Activated CD8-positive, alpha-beta memory T cell treated with anti-CD3 and anti-CD28 coated beads for 48 hours (primary cell): ENCODE data around the gene FOXK2.
A peak's percentile ranks its signal among the peaks of the same experiment; 100 is the strongest.

Experiments used
- DNase-seq, 3 experiments: peaks; one replicate each; pipeline ENCODE4 v3.0.0-alpha.2; 2020; ENCODE audit warnings: low read depth in 2 of 3, low spot score in 2 of 3

The FOXK2 gene

GRCh38 chr17:82518826-82519810, at the start of gene FOXK2:
Gene FOXK2 (plus strand): TSS chr17:82519732. CDS start chr17:82519889, 157 bp downstream.
- peak; percentile 86 to 94 (median 92) for DNase-seq

DNA sequence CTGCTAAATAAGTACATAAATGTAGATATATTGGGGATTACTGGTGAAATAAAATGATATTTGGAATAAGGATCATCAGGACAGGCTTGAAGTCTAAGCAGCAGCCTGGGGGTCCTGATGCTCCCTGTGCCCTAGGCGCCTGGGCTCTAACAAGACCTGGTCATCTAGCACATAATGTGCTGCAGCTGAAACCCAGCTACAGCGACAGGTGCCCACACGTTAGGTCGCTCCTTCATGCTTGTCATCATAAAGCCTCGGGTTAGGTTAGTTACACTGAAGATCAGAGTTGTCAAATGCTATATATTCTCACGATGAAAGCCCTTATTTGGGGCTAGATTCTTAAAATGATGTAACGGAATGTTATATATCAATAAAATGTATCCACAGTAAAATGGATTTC, 49.5 kb upstream of the FOXK2 start:
- DNase-seq, result no peak

- DNase-seq, result no peak
Observed at GRCh38 chr17:82474223-82475010, 45.1 kb upstream of the FOXK2 start.

DNA sequence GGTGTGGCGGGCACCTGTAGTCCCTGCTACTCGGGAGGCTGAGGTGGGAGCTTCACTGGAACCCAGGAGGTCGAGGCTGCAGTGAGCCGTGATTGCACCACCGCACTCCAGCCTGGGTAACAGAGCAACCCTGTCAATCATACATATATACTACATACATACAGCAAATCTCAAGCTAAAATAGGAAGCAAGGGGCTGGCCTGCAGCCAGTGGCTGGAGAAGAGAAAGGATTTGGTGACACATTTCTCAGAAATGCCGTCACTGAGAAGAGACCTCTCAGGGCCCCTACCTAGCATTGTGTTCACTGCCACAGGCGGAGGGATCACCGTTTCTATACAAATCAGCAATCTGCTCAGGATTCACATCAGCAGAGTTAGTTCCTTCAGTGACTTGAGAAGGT, 44.1 kb upstream of the FOXK2 start:
- no peak for DNase-seq

DNA sequence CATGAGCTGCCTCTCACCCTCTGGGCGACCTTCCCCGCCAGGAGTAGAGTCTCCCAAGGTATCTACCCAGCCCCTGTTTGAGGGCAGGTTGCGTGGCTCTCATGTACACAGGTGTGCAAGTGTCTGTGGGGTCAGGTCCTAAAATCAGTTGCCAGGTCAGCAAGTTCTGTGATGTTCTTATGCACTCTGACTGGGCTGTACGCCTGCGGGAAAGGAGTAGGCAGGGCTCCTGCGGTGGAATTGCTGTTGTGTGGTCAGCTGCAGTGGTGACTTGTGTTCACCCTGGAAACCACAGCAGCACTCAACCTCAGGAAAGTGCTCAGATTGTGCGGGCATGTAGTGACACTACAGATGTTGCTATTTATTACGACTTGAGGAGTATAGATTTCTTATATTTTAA, 41.6 kb upstream of the FOXK2 start:
- DNase-seq, result no peak

DNA sequence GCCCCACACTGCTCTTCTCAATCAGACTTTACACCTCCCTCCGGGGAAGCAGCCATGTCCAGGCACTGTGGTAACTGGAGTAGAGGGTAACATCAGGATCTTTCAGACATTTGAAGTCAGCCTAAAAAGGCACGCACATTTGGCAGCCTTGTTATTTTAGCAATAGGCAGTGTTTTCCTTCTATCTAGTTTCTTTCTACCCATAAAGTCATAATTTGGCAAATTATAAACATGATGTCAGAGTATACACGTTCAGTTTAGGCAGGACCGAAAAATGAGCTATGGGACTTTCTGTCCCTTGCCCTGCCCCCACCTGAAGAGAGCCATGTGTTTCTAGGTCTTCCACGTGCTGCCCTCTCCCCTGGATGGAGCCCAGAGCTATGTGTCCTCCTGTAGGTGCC, 39.9 kb upstream of the FOXK2 start:
- no peak for DNase-seq

- no peak for DNase-seq
Observed at GRCh38 chr17:82480318-82480717, 39.2 kb upstream of the FOXK2 start.

GRCh38 chr17:82483204-82483660, 36.3 kb upstream of the FOXK2 start:
- DNase-seq, result no peak

- no peak for DNase-seq
Observed at GRCh38 chr17:82483836-82484235, 35.7 kb upstream of the FOXK2 start.

DNA sequence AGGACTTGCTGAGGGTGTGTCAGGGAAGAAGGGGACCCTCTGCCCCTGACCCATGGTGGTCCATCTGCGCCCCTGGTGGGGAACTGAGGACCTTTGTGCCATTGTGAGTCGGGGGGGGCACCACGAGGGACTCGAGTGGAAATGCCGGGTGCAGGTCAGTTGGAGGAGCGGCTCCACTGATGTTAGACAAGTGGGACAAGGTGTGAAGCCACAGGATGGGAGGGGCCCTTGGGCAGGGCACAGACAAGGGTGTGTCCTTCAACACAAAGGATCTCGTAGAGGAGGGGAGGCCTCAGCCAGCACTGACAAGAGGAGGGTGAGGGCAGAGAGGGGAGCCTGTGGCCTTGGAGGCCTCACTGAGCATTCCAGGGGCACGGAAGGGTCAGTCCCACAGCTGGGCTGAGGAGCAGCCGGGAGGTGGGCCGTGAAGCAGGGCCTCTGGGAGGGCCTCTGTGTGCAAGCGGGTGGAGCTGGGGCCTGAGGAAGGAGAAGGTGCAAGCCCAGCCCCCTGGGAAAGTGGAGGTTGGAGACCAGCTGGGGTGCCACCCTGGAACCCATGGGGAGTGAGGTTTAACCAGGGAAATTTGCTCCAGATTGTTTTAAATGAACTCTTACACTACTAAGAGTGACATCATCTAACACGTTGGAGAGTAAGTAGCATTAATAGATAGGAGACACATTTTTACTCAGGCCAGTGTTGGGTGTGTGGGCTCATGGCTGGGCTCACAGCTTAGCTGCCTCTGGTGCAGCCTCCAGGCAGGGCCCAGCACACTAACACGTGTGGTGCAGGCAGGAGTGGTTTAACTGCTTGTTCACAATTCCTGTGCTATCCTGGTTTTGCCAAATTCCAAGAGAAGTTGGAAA, 33.1 kb upstream of the FOXK2 start:
- DNase-seq, result no peak

- no peak for DNase-seq
Observed at GRCh38 chr17:82487910-82488309, 31.6 kb upstream of the FOXK2 start.

GRCh38 chr17:82489117-82489516, 30.4 kb upstream of the FOXK2 start:
- no peak for DNase-seq

GRCh38 chr17:82489851-82490511, 29.6 kb upstream of the FOXK2 start:
- DNase-seq, result no peak

DNA sequence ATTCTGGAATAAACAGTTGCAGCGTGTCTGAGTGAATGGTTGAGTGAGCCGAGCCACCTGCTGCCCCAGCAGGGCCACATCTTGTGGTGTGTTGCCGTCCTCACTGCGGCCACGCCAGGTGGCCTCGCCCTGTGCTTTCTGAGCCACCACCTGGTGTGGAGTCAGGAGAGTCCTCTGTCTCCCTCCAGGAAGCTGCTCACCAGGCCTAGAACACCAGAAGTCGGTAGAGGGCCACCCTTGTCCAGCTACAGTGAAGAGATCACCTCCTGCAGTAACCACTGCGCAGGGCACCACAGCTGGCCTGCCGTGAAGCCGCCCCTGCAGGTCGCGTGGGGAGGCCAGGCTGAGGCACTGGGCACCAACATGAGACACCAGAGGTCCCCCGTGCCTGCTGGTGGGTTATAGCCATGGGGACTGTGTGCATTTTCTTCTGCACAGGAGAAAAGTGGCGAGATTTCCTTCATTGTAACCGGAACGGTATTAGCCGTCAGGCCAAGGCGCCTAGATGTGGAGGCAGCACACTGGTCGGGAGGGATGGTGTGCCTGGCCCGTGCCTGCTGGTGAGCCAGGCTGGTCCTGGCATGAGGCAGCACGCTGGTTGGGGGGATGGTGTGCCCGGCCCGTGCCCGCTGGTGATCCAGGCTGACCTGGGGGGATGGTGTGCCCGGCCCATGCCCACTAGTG, 28.9 kb upstream of the FOXK2 start:
- DNase-seq, result no peak

DNA sequence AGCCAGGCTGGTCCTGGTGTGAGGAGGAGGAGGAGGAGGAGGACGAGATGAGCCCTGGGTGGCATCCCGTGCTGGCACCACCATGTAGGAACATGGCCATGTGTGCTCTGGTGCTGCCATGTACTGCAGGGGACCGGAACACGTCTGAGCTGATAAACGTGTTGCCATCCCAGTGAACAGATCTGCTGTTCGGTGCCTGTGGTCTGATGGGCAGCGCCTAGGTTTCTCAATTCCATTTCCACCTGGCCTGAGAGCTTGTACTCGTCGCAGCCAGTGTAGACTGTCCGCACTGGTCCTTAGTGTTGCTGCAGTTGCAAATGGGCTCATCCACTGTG, 28.4 kb upstream of the FOXK2 start:
- no peak for DNase-seq

DNA sequence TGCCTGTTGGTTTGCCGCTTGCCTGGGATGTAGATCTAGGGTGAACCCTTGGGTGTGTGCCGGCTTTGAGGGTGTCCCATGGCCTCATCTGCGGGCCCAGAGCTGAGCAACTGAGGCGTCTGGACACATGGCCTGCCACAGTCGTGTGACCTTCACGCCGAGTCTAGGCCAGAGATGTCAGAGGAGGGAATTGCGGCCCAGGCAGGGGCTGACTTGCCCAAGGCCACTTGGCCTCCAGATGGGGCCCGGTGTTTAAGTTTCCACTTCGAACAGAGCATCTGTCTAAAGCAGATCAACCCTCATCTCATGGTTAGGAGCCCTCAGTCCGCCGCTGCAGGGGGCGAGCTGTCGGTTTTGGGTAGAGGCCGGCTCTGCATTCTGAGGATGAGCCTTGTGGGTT, 28.0 kb upstream of the FOXK2 start:
- DNase-seq, result no peak

DNA sequence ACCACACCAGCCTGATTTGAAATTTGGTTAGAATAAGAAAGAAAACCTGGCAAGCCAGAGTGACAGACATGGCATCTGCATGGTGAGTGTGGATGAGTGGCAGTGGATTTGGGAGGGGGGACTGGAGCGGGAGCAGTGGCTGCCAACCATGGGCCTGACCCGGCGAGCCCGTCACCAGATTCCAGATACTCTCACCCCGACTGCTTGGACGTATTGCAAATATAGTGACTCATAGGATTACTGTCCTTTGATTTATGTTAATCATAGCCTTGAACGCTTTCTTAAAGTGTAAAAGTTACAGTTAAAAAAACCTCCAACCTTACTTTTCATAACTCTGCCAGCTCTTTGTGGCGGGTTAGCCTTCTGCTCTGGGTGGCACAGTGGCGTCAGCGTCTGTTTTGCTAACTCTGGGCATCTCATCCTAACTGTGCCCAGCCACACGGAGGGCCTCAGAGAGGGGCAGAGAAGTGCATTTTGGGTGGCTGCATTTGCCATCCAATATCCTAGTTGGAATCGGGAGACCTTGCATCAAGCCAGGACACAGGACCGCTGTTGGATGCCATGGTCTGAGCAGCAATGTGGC, 26.8 kb upstream of the FOXK2 start:
- DNase-seq, result no peak

DNA sequence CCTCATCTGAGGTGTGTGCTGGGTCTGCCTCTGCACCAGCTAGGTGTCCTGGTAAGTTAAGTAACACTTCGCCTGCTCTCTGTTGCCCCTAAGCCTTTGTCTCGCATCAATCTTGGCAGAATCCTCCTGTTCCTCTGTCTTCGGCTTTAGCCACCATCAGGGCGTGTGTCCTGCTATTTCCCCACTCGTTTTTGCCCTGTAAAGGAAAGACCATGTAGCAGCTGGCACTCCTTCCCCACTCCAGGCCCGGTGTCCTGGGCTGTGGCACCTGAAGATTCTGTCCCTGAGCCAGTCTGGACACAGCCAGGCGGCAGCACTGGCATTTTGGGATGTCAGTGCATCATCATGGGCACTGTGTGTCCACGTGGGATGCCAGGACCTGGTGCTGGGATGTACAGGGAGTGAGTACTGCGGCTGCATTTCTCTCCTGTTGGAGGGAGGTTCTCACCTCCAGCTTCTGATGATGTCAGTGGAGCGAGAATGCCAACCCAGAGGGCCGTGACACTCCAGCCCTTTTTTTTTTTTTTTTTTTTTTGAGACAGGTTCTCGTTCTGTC, 26.2 kb upstream of the FOXK2 start:
- DNase-seq, result no peak
